ENCODE data around the gene NME3.
A peak's percentile ranks its signal among the peaks of the same experiment; 100 is the strongest.
"Not testable (repeated sequence)": the region's sequence is repeated elsewhere in the genome, so short reads cannot be mapped to it uniquely, and the experiment has no call there.

Gene NME3

DNA sequence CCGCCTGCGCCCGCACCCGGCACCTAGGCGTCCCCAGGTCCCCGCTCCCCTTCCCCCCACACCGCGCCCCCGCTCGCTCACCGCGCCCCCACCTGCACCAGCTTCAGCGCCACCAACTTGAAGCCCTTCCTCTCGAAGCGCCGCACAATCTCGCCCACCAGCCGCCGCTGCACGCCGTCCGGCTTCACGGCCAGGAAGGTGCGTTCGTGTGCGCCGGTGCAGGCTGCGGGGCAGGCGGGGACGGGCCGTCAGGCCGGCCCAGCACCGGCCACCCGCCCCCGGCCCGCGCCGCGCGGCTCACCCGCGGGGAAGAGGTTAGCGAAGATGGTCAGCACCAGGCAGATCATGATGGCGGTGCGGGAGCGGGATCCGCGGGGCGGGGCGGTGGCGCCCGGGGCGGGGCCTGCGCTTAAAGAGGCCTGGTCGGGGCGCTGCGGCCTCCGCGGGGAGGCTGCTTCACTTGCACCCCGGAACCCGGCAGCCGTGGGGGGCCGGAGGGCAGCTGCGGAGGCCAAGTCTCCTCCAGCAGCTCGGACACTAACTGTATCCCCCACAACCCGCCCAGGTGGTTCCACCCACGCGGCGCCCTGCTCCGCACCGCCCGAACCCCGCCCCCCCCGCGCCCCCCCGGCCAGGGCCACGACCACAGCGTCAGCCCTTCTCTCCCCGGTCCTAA, at the start of gene NME3:
TSS of gene NME3 (minus strand) at position 356 of the 676 bp plus-strand sequence. CDS start at position 347, 9 bp downstream.
- DNase-seq = peak; percentile 54

DNA sequence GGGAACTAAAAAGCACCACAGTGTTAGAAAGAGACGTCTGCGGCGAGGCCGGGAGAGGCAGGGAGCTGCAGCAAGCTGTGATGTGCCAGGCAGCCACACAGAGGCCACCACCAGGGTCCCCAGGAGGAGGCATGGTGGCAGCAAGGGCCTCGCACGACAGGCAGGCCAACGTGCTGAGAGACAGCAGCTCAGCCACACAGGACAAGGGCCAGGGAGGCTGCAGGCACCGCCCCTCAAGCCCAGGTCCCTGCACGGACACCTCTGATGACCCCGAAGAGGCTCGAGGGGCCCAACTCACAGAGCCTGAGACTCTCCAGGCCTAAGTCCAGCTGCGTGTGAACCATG, 49.6 kb upstream of the NME3 start:
- no peak for DNase-seq

DNA sequence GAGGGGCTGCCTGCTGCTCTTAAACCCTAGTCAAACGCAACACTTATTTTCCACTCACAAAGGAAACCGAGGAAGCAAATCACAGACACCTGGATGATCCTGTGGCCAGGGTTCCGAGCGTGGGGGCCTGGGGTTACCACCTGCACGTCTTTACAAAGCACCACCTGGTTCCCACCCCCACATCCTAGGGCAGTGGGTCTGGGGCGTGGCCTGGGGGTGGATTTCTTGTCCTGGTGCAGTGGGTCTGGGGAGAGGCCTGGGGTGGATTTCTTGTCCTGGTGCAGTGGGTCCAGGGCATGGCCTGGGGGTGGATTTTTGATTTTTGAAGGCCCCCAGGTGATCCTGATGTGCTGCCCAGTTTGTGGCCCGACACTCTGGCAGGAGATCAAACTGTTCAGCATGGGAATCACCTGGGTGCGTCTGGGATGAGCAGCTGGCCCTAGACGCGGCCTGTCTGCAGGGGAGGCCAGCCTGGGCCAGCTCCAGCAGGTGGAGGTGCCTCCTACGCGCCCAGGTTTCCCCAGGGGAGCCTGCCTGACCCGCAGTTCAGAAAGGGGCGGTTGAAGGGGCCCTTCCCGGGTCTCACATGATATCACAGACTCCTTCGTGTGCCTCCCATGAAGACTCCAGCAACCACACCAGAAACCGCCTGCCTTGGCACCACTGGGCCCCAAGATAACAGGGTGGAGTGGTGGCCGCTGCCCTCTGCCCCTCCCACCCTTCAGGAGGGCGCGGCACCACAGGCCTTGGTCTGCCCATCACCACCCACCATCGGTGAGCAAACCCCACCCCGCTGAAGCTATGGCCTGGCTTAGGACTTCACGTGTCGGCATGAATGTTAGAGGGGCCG, 49.0 kb upstream of the NME3 start:
- no peak for DNase-seq

DNA sequence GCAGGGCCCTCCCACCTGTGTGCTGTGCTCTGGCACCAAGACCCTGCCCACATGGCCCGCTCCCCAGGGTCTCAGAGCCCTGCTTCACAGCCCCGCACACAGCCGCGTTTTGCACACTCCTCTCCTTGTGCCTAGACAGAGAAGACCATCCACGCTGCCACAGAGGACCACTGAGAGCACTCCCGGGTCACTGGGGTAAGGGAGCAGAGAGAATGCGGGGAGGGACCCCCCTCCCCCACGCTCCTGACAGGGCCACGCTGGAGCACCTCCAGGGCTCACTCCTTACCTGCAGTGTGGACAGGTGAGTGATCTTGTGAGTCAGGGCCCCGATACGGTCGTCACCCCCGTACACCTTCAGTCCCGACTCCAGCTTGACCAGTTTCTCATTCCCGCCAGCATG, 48.3 kb upstream of the NME3 start:
- no peak for DNase-seq

DNA sequence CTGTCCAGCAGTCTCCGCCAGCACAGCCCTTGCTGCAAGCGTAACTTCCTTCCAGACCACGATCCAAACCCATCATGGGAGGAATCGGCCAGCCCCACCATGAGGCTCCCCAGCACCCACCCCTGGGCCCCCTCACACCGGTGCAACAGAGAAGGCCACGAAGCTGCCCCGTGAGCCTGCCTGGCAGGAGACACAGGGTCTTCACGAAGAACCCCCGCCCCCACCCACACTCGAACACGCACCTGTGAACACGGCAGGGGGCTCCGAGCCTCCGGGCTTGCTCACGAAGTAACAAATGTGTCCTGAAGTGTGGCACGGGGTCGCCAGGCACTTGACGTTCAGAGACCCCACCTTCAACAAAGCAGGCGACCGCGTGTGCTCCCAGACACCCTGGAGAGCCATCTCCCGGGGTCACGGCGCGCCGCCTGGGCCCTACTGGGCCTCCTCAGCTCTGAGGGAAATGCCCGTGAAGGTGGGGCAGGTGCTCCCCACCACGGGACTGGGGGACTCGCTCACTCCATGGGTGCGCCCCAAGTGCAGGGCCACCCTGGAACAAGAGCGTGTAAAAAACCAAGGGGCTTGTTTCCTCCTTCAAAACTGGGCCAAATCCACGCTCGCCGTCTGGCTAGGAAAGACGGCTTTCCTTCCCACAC, 47.7 kb upstream of the NME3 start:
- DNase-seq = no peak

DNA sequence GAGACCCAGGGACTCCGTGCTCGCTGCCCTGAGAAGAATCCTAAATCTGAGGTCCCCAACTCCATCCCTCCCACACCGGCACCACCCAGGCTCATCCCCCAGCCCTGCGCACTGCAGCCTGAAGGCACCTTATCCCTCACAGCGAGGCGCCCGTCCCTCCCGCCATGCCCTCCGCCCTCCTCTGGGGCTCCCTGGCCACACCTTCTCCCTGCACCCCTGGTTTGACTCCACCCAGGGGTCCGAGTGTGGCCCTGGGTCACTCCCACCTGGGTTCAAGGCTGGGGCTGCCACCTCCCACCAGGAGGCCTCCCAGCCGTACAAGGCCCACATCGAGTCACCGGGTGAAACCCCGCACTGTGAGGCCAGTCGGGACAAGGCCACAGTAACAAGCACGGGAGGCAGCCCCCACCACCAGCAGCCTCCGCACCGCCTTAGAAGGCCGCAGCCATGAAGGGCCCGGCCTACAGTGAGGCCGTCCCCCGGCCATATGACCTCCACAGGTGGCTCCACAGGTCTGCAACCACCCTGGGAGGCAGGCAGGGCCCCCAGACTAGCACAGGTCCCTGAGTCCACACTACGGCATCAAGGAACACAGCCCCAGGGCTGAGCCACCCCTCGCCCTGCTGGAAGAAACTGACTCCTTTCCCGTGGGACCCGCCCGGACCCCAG, 47.0 kb upstream of the NME3 start:
- no peak for DNase-seq

DNA sequence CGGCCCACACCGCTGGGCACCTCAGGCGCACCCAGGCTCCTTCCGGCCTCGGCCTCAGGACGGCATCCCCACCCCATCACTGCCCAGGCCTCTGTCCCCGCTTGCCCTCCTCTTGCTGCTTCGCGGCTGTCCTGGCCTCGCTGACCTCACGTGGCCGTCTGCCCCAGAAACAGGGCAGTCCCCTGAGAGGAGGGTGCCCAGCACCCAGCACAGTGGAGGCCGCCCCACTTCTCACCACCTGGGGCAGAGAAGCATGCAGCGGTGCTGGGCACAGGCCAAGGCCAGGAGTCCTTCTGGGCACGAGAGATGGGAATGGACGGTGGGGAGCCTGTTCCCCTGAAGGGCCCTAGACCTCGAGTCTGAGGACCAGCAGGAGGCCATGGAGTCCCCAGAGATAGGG, 46.4 kb upstream of the NME3 start:
- DNase-seq = no peak

DNA sequence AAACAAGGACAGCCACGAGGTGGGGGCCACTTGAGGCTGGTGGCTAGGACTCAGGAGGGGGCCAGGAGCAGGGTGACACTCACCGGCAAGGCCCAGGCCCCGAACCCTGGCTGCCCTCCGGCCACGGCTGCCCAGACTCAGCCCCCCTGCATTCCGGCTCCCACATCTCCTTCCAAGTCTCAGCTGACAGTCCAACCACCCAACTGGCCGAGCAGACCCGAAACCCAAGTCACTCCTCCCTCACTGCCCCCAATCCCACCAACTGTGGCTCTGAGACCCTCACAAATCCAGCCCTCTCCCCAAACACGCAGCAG, 45.9 kb upstream of the NME3 start:
- DNase-seq = no peak

DNA sequence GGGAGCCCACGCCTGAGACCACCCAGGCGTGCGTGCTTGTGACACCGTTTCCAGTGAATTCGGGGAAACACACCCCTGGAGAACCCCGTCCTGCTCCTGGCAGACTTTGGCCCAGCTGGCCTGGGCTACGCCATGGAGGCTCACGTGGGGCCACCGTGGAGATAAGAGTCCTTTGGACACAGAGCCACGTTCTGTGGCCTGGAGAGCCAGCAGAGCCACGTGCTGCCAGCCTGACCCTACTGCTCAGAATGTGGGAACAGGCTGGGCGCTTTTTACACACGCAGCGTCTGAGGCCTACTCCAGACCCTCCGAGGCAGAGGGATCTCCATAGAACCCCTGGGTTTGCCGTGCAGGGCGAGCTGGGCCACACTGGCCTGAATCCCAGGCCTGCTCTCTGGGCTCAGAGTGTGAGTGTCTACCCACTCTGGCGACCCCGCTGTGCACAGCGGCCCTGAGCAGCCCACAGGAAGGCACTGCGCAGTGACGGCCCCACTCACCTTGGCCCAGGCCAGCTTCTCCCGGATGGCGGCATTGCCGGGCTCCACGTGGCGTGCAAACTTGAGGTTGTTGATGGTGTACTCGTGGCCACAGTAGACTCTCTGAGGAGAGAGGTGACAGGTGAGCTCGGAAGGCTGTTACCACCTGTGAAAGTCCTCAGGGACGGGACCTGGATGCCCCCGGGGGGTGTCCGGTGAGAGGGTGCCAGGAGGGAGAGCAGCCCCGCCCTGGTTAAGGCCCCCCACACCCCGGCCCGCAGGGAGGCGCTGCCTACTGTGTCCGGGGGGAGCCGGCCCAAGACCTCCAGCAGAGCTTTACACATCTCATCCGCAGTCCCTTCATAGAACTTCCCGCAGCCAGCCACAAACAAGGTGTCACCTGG, 45.3 kb upstream of the NME3 start:
- no peak for DNase-seq

DNA sequence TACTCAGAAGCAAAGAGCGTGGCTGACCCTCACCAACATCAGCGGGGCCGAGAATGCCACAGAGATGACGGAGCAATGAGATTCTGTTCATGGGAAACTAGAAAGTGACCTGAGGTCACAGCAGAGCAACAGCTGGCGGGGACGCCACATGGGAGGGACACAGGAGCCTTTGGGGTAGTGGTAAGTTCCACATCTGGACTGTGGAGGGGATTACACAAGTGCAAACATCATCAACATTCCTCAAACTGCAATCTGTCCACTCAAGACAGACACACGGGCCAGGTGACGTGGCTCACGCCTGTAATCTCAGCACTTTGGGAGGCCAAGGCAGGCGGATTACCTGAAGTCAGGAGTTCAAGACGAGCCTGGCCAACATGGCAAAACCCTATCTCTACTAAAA, 44.1 kb upstream of the NME3 start:
- no peak for DNase-seq

DNA sequence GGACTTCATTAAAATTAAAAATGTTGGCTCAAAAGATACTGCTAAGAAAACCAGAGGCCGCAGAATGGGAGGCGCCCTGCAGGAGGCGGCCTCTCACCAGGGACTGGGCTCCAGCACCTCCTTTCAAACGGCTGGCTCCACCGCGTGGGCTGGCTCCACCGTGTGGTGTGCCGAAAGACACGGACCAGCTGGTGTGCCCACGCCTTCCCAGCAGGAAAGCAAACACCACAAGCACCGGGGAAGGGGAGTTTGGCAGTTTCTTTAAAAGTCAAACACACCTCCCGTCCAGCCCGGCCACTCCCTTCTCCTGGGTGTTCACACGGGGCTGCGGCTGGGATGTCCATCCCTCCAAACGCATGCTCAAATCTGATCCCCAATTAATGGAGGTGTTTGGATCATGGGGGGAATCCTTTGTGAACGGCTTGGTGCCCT, 41.4 kb upstream of the NME3 start:
- peak; percentile 81 for DNase-seq

DNA sequence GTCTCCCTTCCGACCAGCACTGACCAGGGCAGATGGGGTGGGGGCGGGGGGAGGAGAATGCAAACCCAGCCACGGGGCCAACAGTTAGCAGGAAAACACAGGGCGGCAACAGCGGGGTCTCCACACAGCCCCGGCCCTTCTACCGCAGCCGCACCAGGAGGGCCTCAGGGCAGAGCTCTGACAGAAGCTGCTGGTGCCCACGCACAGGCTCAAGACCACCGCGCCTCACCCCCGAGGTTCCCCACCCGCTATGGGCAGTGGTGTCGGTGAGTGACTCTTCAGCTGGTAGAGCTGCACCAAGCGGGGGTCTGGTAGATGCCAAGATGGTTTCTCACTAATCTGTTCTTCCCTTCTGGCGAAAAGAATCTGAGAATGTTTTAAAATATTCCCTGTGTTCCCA, 39.2 kb upstream of the NME3 start:
- DNase-seq = no peak

DNA sequence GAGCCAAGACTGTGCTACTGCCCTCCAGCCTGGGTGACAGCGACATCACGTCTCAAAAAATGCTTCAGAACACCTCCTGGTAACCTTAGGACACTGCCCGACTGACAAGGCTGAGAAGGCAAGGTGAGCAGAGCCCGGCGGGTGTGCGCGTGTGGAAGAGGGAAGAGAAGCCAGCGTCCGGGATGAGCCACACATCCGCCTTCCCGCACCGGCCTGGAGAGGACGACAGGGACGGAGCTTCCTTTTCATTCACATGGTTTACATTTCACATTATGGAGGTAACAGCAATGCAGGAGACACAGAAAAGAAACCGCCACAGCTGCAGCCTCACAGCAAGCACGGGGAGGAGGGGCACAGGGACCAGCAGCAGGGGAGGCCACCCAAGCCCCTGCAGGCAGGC, 38.8 kb upstream of the NME3 start:
- DNase-seq = no peak

DNA sequence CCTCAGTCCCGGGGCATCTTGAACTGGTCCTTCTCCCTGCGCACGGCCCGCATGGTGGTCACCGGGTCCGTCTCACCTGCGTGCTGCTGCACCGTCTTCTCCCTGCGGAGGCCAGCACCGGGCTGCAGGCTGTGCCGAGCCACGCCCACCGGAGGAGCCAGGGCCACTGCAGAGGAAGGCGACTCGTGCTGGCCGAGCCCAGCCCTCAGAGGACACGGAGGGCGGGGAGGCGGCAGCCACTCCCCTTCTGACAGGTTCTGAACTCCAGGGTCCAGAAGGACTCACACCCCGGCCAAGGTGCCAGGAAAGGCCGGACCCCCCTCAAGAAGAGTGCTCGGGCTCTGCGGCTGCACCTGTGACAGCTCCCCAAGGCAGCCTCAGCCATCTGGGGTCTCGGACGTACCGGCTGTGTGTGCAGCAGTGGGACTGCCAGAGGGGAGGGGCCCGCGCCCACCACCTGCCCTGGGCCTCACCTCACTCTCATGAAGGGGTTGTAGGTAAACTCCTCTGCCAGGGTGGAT, 38.0 kb upstream of the NME3 start:
- no peak for DNase-seq

DNA sequence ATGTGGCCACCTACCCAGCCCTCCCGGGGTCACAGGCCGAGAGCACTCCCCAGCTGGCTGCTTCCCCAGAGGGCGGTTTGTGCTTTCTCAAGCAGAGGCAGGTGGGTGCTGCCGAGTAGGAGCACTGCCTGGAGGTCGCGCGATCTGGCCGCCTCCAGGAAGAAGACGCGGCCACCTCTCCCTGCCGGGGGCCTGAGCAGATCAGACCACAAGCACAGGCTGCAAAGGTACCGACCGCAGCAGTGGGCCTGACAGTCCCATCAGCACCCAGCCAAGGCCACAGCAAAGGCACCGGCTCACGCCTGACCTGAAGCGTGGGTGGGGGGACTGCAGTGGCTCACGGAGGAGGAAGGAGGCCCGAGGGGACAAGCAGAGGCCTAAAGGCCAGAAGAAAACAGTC, 37.3 kb upstream of the NME3 start:
- no peak for DNase-seq

DNA sequence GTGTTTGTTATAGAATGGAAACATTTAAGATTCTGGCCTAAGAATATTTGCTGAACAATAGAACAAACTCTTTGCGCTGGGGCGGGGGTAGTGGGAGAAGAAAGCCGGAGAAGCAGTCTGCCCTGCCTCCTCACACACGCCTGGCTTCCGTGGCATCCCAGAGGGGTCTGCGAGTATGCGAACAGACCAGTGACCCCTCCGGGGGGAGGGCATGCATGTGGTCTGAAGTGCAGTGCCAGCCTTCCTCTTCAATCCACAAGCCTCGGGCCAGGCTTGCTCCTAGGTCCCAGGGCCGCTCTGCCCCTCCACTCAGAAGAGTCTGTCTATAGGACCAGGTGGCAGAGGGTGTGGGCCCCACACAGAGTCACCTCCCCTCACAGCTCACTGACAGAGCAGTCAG, 36.3 kb upstream of the NME3 start:
- no peak for DNase-seq

DNA sequence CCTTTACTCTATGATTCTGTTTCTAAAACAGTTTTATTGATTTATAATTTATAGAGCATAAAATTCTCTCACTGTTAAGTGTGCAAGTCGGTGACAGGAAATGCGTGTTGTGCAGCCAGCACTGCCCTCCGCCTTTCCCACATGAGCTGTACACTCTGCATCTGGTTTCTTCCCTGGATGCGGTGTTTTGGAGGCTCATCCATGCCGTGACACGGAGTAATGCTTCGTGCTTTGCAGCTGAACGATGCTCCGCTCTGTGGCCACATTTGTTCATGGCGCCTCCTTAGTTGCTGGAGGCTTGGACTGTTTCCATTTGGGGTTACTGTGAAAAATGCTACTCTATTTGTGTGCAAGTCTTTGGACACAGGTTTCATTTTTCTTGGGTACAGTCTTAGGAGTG, 29.4 kb upstream of the NME3 start:
- no peak for DNase-seq

DNA sequence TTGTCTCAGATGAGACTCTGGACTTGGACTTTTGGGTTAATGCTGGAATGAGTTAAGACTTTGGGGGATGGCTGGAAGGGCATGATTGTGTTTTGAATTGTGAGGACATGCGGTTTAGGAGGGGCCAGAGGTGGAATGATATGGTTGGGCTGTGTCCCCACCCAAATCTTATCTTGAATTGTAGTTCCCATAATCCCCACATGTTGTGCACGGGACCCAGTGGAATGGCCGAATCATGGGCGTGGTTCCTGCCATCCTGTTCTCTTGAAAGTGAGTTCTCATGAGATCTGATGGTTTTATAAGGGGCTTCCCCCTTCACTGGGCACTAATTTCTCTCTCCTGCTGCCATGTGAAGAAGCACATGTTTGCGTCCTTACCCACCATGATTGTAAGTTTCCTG, 27.9 kb upstream of the NME3 start:
- DNase-seq = not testable (repeated sequence)

DNA sequence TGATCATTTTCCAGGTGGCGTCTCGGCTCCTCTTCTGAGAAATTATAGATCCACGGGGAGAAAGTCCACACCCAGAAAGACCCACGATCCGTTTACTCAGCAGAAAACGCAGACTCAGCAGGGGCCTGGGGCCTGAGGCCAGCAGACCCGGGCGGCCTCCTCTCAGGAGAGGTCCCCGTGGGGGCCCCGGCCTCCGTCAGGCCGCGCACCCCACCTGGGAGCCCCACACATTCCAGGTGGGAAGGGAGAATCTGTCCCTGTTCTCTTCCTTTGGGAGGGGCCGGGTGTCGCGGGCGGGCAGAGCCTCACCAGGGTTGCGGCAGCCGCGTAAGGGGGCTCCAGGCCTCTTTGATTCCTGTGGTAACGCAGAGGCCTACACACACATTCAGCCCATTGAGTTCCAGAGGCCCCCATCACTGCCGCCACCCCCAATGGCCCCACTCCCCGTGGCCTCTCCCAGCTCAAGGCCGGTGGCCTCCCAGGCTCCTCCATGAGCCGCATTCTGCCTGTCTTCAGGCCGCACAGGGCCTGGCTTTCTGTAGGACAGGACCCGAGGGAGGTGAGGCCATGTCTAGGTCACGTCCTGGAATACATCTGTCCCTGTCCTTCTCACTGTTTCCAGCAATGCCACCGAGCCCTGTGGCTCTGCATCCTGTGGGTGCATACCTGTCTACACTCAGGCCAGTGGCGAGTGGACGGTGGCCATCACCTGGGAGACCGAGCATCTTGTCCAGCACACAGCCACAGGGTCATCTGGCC, 23.7 kb upstream of the NME3 start:
- DNase-seq = no peak

DNA sequence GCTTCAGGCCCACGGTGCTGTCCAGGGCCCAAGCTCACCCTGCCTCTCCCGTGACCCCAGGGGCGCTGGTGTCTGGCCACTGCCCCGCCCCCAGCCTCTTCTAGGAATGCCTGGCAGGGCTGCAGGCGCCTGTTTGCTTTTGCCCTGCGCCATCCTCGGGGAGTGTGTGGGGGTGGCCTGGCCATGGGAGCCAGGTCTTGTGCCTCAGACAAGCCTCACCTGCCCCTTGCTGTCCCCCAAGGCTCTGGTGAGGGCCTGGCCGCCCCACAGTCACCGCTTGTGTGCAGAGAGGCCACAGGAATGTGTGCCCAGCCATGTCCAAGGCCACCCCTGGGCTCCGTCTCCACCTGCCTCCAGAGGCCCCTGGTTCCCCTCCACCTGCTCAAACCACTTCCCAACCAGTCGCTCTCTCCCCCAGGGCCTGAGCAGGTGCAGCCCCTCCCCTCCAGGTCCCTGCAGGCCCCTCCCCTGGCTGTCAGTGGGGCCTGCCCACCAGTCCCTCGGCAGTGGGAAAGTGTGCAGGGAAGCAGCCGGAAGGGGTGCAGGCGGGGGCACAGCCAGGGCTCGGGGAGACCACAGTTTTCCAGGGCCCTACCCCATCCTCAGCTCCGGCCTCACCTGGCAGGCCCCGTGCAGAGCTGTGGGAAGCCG, 23.0 kb upstream of the NME3 start:
- no peak for DNase-seq

DNA sequence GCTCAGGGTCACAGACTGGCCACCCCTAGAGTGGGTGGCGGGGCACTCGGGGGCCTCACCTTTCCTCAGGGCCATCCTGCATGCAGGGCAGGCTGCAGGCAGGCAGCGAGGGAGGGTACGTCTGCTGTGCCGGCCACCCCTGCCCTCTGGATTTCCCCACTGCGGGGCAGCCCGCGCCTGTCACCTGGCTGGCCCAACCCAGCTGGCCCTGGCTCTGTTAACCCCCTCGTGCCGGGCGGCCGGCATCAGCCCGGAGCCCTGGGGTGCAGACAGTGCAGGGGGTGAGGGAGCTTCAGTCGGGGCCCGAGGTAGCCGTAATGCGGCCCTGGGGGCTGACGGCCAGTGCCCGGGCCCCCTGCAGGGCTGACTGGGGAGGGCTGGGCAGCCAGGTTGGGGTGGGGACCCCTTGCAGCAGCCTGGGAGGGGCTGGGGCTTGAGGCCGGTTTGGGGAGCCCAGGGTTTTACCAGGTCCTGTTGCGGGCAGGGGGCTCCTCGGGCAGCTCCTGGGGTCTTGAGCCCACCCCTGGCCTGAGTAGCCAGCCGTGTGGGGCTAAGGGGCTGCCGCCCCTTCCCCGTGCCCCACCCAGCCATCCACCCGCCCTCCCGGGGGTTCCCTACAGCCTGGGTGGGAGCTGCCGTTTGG, 22.4 kb upstream of the NME3 start, which contains the start of gene IGFALS:
TSS of gene IGFALS (minus strand) at position 128 of the 643 bp plus-strand sequence. CDS start at position 75, 53 bp downstream.
- no peak for DNase-seq

All from NCI-H82 (cell line).